Liver (tissue), 3 donors: ENCODE results near the gene FCRLA.

Source experiments
- FOXA1 ChIP-seq: IDR thresholded peaks from 2 replicates; pipeline ENCODE4 v1.6.1; 2016; ENCODE audit warnings: antibody characterized with exemption
- HNF4G ChIP-seq: IDR thresholded peaks from 2 replicates; pipeline ENCODE4 v1.6.1; 2016; ENCODE audit warnings: antibody characterized with exemption
- MAX ChIP-seq: IDR thresholded peaks from 2 replicates; pipeline ENCODE4 v1.6.1; 2016; ENCODE audit warnings: antibody characterized with exemption
- NR2F2 ChIP-seq: IDR thresholded peaks from 2 replicates; pipeline ENCODE4 v1.6.1; 2016; ENCODE audit warnings: antibody characterized with exemption
- RAD21 ChIP-seq, 2 donors: IDR thresholded peaks; 2 replicates each; pipeline ENCODE4 v1.6.1; 2016; ENCODE audit warnings: antibody characterized with exemption in 2 of 2, mild to moderate bottlenecking in 2 of 2
- RXRA ChIP-seq, 2 donors: IDR thresholded peaks; 2 replicates each; pipeline ENCODE4 v1.6.1; 2017 to 2018; ENCODE audit warnings: antibody characterized with exemption in 2 of 2, mild to moderate bottlenecking in 1 of 2
- SP1 ChIP-seq: IDR thresholded peaks from 2 replicates; pipeline ENCODE4 v1.6.1; 2018; ENCODE audit warnings: antibody characterized with exemption, mild to moderate bottlenecking
- TAF1 ChIP-seq: conservative IDR thresholded peaks from 2 replicates; pipeline ENCODE4 v1.6.1; 2016; ENCODE audit warnings: antibody characterized with exemption, mild to moderate bottlenecking
- YY1 ChIP-seq: IDR thresholded peaks from 2 replicates; pipeline ENCODE4 v1.6.1; 2016; ENCODE audit warnings: antibody characterized with exemption, mild to moderate bottlenecking
- ZBTB33 ChIP-seq: IDR thresholded peaks from 2 replicates; pipeline ENCODE4 v1.6.1; 2016; ENCODE audit warnings: antibody characterized with exemption
- TF ChIP-seq, protein P1 (sequence below): fragments of 150-350 bp; IDR thresholded peaks from 2 replicates; pipeline ENCODE4 v1.5.1; 2017; ENCODE audit warnings: improper control_type of control experiment, low read depth, low read length; ENCODE audit not compliant: missing input control
- TF ChIP-seq, protein P2 (sequence below): IDR thresholded peaks from 2 replicates; pipeline ENCODE4 v1.6.1; 2016; ENCODE audit warnings: antibody characterized with exemption, mild to moderate bottlenecking
- donor health status: healthy.
- donor health status: healthy.

DNA sequence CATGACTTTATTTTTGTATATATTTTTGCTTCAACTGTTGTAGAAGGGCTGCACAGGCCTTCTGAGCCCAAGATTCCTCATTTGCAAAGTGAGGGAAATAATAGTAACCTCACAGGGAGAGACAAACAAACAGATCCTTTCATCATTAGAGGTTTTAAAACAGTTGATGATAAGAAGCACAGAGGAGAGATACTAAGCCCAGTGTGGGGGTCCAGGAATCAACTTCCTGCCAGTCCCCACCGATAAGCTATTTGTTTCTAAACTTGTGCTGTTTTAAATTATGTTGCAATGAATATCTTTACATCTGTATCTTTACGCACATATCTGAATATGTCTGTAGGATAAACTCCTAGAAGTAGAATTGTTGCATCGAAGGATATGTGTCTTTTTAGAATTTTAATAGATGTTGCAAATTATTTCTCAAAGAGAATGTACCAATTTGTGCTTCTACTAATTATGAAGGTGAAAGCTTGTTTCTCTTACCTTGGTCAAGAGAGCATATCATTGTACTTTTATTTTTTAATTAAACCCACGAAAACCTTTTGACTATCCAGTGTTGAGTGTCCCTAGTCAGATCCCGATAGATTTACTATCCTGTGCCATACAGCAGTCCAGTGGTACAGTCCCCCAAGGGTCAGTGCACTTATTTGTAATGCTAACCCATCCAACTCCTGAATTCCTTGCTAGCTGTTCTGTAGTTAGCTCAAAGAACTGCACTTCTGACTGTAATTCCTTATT lies 25.1 kb downstream of the FCRLA start:
- TF ChIP-seq FOXA1 (no peak), SP1 (no peak), YY1 (no peak), RAD21 (IDR thresholded peaks at IDR 0.05) (no peak), TAF1 (no peak), NR2F2 (no peak), ZBTB33 (no peak), MAX (no peak), RXRA (IDR thresholded peaks at IDR 0.05) (no peak), HNF4G (no peak)
- TF ChIP-seq, protein P1, sequence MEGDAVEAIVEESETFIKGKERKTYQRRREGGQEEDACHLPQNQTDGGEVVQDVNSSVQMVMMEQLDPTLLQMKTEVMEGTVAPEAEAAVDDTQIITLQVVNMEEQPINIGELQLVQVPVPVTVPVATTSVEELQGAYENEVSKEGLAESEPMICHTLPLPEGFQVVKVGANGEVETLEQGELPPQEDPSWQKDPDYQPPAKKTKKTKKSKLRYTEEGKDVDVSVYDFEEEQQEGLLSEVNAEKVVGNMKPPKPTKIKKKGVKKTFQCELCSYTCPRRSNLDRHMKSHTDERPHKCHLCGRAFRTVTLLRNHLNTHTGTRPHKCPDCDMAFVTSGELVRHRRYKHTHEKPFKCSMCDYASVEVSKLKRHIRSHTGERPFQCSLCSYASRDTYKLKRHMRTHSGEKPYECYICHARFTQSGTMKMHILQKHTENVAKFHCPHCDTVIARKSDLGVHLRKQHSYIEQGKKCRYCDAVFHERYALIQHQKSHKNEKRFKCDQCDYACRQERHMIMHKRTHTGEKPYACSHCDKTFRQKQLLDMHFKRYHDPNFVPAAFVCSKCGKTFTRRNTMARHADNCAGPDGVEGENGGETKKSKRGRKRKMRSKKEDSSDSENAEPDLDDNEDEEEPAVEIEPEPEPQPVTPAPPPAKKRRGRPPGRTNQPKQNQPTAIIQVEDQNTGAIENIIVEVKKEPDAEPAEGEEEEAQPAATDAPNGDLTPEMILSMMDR = no peak
- TF ChIP-seq, protein P2, sequence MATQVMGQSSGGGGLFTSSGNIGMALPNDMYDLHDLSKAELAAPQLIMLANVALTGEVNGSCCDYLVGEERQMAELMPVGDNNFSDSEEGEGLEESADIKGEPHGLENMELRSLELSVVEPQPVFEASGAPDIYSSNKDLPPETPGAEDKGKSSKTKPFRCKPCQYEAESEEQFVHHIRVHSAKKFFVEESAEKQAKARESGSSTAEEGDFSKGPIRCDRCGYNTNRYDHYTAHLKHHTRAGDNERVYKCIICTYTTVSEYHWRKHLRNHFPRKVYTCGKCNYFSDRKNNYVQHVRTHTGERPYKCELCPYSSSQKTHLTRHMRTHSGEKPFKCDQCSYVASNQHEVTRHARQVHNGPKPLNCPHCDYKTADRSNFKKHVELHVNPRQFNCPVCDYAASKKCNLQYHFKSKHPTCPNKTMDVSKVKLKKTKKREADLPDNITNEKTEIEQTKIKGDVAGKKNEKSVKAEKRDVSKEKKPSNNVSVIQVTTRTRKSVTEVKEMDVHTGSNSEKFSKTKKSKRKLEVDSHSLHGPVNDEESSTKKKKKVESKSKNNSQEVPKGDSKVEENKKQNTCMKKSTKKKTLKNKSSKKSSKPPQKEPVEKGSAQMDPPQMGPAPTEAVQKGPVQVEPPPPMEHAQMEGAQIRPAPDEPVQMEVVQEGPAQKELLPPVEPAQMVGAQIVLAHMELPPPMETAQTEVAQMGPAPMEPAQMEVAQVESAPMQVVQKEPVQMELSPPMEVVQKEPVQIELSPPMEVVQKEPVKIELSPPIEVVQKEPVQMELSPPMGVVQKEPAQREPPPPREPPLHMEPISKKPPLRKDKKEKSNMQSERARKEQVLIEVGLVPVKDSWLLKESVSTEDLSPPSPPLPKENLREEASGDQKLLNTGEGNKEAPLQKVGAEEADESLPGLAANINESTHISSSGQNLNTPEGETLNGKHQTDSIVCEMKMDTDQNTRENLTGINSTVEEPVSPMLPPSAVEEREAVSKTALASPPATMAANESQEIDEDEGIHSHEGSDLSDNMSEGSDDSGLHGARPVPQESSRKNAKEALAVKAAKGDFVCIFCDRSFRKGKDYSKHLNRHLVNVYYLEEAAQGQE = no peak
